ENCODE data around the gene NSDHL. TPM values are rescaled to one million over a fixed set of nuclear protein-coding genes. Genes with fewer than 3 reads are reported as not detected.
A peak's percentile ranks its signal among the peaks of the same experiment; 100 is the strongest.

Gene NSDHL
- total RNA-seq, 3 donors from 2014 or later = 13.1 to 20.8 (median 16.7) TPM

DNA sequence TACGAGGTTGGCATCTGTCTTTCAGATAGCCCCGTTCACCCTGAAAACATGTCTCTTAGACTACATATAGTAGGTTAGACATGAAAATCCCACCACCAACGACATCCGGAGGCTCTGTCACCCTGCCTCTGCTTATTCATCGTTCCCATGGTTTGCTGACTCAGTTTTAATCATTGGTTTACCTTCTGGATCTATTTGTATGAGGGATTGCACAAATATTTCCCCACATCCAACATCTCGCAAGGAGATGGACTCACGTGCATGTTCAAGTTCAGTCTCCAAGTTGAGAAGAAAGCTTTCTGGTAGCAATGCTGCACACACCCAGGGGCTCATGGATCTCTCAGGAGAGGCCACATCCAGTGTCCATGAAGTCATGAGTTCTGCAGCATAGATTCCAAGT is 11.1 kb upstream of the NSDHL start:
- TF ChIP-seq POLR2AphosphoS5 (IDR thresholded peaks at IDR 0.05) = no peak
- TF ChIP-seq, protein P1, sequence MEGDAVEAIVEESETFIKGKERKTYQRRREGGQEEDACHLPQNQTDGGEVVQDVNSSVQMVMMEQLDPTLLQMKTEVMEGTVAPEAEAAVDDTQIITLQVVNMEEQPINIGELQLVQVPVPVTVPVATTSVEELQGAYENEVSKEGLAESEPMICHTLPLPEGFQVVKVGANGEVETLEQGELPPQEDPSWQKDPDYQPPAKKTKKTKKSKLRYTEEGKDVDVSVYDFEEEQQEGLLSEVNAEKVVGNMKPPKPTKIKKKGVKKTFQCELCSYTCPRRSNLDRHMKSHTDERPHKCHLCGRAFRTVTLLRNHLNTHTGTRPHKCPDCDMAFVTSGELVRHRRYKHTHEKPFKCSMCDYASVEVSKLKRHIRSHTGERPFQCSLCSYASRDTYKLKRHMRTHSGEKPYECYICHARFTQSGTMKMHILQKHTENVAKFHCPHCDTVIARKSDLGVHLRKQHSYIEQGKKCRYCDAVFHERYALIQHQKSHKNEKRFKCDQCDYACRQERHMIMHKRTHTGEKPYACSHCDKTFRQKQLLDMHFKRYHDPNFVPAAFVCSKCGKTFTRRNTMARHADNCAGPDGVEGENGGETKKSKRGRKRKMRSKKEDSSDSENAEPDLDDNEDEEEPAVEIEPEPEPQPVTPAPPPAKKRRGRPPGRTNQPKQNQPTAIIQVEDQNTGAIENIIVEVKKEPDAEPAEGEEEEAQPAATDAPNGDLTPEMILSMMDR (IDR thresholded peaks at IDR 0.05) = no peak
- TF ChIP-seq POLR2A (IDR thresholded peaks at IDR 0.05) = no peak
- Histone ChIP-seq H3K9me3 (no peaks in the 10 kb centered on the region), H3K36me3 (no peaks in the 10 kb centered on the region), H3K27me3 (peaks cover 0 to 43% of the 10 kb centered on the region in 2 donors), H3K4me3 (no peak overlapping the region), H3K27ac (no peak overlapping the region), H3K4me1 (no peaks in the 10 kb centered on the region)
- DNase-seq (ENCODE audit: low spot score in 2 of 2) = no peak
- intact Hi-C loops (cut with DNase I; ENCODE audit: low total_unique reads) = no loop called here

DNA sequence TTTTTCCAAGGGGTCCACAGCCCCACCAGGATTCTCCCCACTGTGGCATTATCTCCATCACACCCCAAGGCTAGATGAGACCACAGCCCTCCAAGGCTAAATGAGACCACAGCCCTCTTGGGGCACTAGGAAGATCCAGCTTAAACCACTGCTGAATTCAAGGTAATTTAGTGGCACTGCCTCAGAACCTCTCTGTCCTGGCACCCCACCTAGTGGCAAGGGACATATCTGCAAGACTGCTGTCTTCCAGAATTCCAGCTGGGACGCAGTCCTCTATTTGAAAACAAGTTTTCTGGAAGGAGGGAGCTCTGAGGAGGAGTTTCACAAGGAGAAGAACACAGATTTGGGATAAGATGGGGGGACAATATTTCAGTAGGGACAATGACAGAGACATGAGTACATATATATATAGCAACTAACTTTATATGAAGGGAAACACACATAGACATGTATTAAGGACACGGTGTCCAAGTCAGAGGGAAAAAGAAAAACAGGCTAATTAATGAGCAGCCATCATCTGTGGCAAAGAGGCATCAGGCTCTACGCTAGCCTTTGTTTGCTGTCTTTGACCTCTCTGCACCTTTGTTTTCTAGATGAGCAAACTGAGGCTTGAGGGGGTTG is 9.6 kb upstream of the NSDHL start:
- Histone ChIP-seq H3K4me1 (no peaks in the 10 kb centered on the region), H3K36me3 (no peaks in the 10 kb centered on the region), H3K9me3 (no peaks in the 10 kb centered on the region), H3K27me3 (peaks cover 0 to 51% of the 10 kb centered on the region in 2 donors), H3K4me3 (no peak overlapping the region), H3K27ac (no peak overlapping the region)
- no peak for DNase-seq (ENCODE audit: low spot score in 2 of 2)
- TF ChIP-seq POLR2AphosphoS5 (IDR thresholded peaks at IDR 0.05) (no peak), POLR2A (IDR thresholded peaks at IDR 0.05) (no peak)
- TF ChIP-seq, protein P1 (IDR thresholded peaks at IDR 0.05) = peak in 1 of 3 donors; percentile 30
- intact Hi-C loops (cut with DNase I; ENCODE audit: low total_unique reads) = no loop called here

DNA sequence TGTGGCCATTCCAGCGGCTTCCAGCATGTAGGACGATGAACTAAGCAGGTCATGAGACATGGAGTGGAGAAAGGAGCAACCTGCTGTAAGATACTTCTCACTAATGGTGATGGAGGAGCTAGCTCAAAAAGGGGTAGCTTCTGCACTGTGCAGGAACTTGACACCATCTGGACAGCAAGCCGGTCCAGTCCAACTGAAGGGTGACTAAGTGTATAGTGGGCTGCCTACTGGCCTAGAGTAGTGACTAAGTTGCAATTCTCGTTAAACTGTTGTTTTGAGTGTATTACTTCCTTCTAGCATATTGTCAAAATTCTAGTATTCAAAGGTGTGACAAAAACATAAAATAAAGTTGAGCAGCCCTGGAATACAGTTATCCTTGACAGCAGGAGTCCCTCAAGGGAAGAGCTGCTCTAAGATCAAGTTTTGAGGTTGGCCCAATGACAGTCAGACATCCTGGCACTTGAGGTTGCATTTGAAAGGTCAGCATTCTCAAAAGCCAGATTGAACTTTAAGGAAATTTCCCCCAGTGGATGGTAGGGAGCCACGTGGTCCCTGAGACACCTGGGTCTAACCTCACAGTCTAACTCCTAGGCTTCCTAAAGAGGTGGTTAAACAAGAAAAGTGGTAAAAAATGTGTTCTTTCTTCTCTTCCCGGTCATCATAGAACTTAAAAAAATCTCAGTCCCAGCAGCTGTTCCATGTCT is 8.3 kb upstream of the NSDHL start:
- H3K4me1 ChIP-seq = no peaks in the 10 kb centered on the region
- intact Hi-C loops (cut with DNase I; ENCODE audit: low total_unique reads) = no loop called here
- H3K4me3 ChIP-seq = no peak overlapping the region
- TF ChIP-seq POLR2AphosphoS5 (IDR thresholded peaks at IDR 0.05) (no peak), POLR2A (IDR thresholded peaks at IDR 0.05) (no peak)
- TF ChIP-seq, protein P1 (IDR thresholded peaks at IDR 0.05) = no peak
- no peak overlapping the region for H3K27ac ChIP-seq
- no peaks in the 10 kb centered on the region for H3K9me3 ChIP-seq
- H3K36me3 ChIP-seq = no peaks in the 10 kb centered on the region
- H3K27me3 ChIP-seq = peaks cover 0 to 54% of the 10 kb centered on the region in 2 donors
- no peak for DNase-seq (ENCODE audit: low spot score in 2 of 2)

DNA sequence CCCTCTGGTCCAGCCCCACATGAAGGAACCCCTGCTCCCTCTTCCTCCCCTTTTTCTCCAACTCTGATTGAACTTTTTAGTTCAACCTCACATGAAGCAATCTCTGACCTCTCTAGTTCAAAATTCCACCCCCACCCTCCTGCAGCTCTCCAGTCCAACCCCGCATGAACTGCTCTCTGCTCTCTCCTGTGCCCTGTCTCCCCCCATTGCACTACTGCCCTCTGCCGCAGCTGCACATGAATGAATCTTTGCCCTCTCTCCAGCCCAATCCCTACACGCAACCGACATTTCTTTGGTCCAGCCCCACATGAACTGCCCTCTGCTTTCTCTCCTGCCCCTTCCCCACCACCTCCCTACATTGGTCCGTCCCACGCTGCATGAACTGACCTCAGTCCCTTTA is 7.2 kb upstream of the NSDHL start:
- no peak for TF ChIP-seq POLR2AphosphoS5 (IDR thresholded peaks at IDR 0.05)
- TF ChIP-seq, protein P1 (IDR thresholded peaks at IDR 0.05) = no peak
- TF ChIP-seq POLR2A (IDR thresholded peaks at IDR 0.05) = no peak
- Histone ChIP-seq H3K9me3 (no peaks in the 10 kb centered on the region), H3K4me1 (no peaks in the 10 kb centered on the region), H3K27ac (no peak overlapping the region), H3K4me3 (no peak overlapping the region), H3K27me3 (peaks cover 0 to 55% of the 10 kb centered on the region in 2 donors), H3K36me3 (no peaks in the 10 kb centered on the region)
- DNase-seq (ENCODE audit: low spot score in 2 of 2) = no peak
- intact Hi-C loops (cut with DNase I; ENCODE audit: low total_unique reads) = no loop called here

DNA sequence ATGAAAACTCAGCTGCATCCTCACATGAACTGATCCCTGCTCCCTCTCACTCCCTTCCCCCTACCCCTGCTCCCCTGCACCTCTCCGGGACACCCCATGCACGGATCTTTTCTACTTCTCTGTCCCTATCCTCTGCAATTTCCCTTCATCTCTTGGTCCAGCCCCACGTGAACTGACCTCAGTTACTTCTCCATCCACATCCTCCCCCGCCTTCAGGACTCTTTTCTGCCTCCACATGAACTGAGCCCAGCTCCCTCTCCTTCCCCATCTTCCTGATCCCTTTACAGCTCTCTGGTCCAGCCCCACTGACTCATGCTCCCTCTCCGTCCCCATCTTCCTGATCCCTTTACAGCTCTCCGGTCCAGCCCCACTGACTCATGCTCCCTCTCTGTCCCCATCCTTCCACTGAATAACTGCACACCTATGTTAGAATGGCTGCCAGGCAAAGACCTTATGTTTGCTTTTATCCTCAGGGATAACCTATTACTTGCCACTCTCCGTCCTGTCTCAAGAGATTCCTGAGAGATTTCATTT is 6.0 kb upstream of the NSDHL start:
- TF ChIP-seq POLR2A (IDR thresholded peaks at IDR 0.05) (no peak), POLR2AphosphoS5 (IDR thresholded peaks at IDR 0.05) (no peak)
- TF ChIP-seq, protein P1 (IDR thresholded peaks at IDR 0.05) = no peak
- no peak for DNase-seq (ENCODE audit: low spot score in 2 of 2)
- H3K27ac ChIP-seq = no peak overlapping the region
- no peak overlapping the region for H3K4me3 ChIP-seq
- H3K4me1 ChIP-seq = no peaks in the 10 kb centered on the region
- peaks cover 0 to 59% of the 10 kb centered on the region in 2 donors for H3K27me3 ChIP-seq
- intact Hi-C loops (cut with DNase I; ENCODE audit: low total_unique reads) = no loop called here
- no peaks in the 10 kb centered on the region for H3K9me3 ChIP-seq
- H3K36me3 ChIP-seq = no peaks in the 10 kb centered on the region
